HepG2 (cell line): ENCODE results near the gene TPRA1. TPM values are rescaled to one million over a fixed set of nuclear protein-coding genes. Genes with fewer than 3 reads are reported as not detected.
A peak's percentile ranks its signal among the peaks of the same experiment; 100 is the strongest.

Source experiments
- ARID2 ChIP-seq: sonication (generic); formaldehyde crosslinking; IDR thresholded peaks from 2 replicates; pipeline ENCODE4 v1.8.1; 2022; ENCODE audit warnings: mild to moderate bottlenecking, missing genetic modification reagents, borderline replicate concordance
- CBX5 ChIP-seq: sonication (generic); formaldehyde crosslinking; IDR thresholded peaks from 2 replicates; pipeline ENCODE4 v1.4.0; 2020; ENCODE audit warnings: missing genetic modification reagents, borderline replicate concordance
- CENPBD1 ChIP-seq: sonication (generic); formaldehyde crosslinking; IDR thresholded peaks from 2 replicates; pipeline ENCODE4 v1.8.0; 2022; ENCODE audit warnings: missing genetic modification reagents, low read depth, mild to moderate bottlenecking, borderline replicate concordance
- DNMT3B ChIP-seq: conservative IDR thresholded peaks from 2 replicates; pipeline ENCODE4 v1.6.1; 2016; ENCODE audit warnings: missing biosample characterization, control low read depth
- KDM2A ChIP-seq: sonication (generic); formaldehyde crosslinking; IDR thresholded peaks from 2 replicates; pipeline ENCODE4 v1.4.0; 2020; ENCODE audit warnings: low read depth, missing genetic modification reagents, borderline replicate concordance
- KDM3A ChIP-seq: IDR thresholded peaks from 2 replicates; pipeline ENCODE4 v1.6.1; 2018; ENCODE audit warnings: low read depth, missing compliant biosample characterization
- MIER3 ChIP-seq: IDR thresholded peaks from 2 replicates; pipeline ENCODE4 v1.6.1; 2016; ENCODE audit warnings: missing compliant biosample characterization, borderline replicate concordance
- NFYC ChIP-seq: IDR thresholded peaks from 2 replicates; pipeline ENCODE4 v1.6.1; 2016; ENCODE audit warnings: missing genetic modification reagents, missing compliant biosample characterization
- NR2C2 ChIP-seq: sonication (generic); formaldehyde crosslinking; IDR thresholded peaks from 2 replicates; pipeline ENCODE4 v1.4.0; 2020; ENCODE audit warnings: missing genetic modification reagents, mild to moderate bottlenecking, moderate library complexity, borderline replicate concordance
- RELA ChIP-seq: sonication (generic); formaldehyde crosslinking; IDR thresholded peaks from 2 replicates; pipeline ENCODE4 v1.4.0; 2020; ENCODE audit warnings: missing genetic modification reagents
- SRSF1 ChIP-seq: fragments of 200-400 bp; formaldehyde crosslinking; optimal IDR thresholded peaks from 2 replicates; pipeline ENCODE3; 2017; ENCODE audit warnings: mild to moderate bottlenecking, low read depth, low read length, moderate library complexity
- UBTF ChIP-seq: sonication (generic); formaldehyde crosslinking; IDR thresholded peaks from 2 replicates; pipeline ENCODE4 v1.4.0; 2020; ENCODE audit warnings: mild to moderate bottlenecking, missing genetic modification reagents
- XBP1 ChIP-seq: sonication (generic); formaldehyde crosslinking; IDR thresholded peaks from 2 replicates; pipeline ENCODE4 v1.5.0; 2020; ENCODE audit warnings: missing genetic modification reagents
- YY1 ChIP-seq: IDR thresholded peaks from 2 replicates; pipeline ENCODE4 v1.6.1; 2011; ENCODE audit warnings: low read length, low read depth, moderate library complexity, mild to moderate bottlenecking; ENCODE audit not compliant: insufficient read depth, insufficient replicate concordance
- ZBTB1 ChIP-seq: sonication (generic); formaldehyde crosslinking; IDR thresholded peaks from 2 replicates; pipeline ENCODE4 v1.4.0; 2020; ENCODE audit warnings: missing genetic modification reagents, borderline replicate concordance
- ZNF12 ChIP-seq: sonication (generic); formaldehyde crosslinking; IDR thresholded peaks from 2 replicates; pipeline ENCODE4 v1.5.0; 2020; ENCODE audit warnings: missing genetic modification reagents
- ZNF292 ChIP-seq: sonication (generic); formaldehyde crosslinking; IDR thresholded peaks from 2 replicates; pipeline ENCODE4 v1.8.1; 2022; ENCODE audit warnings: mild to moderate bottlenecking, low read depth, missing genetic modification reagents, borderline replicate concordance
- ZNF431 ChIP-seq: sonication (generic); formaldehyde crosslinking; IDR thresholded peaks from 2 replicates; pipeline ENCODE4 v1.9.0; 2022; ENCODE audit warnings: missing genetic modification reagents, low read depth, mild to moderate bottlenecking, borderline replicate concordance
- ZNF550 ChIP-seq: sonication (generic); formaldehyde crosslinking; IDR thresholded peaks from 2 replicates; pipeline ENCODE4 v1.4.0; 2020; ENCODE audit warnings: mild to moderate bottlenecking, missing genetic modification reagents, borderline replicate concordance
- ZSCAN25 ChIP-seq: sonication (generic); formaldehyde crosslinking; IDR thresholded peaks from 2 replicates; pipeline ENCODE4 v1.8.0; 2022; ENCODE audit warnings: mild to moderate bottlenecking, missing genetic modification reagents
- polyA plus RNA-seq, 8 experiments: library from polyadenylated mRNA; depleted of rRNA in 3 of 8; stranded (reverse) in 7 of 8; unstranded in 1 of 8; fragments of >200 nt; fragmentation: Illumina TruSeq in 4 of 8; extraction: Trizol in 4 of 8; gene quantifications; 2 replicates each; pipeline versions ENCODE4 v1.2.1 to v1.2.3, GENCODE V29; 2011 to 2016; ENCODE audit warnings: low read depth in 4 of 8, missing spikeins in 1 of 8, mixed read lengths in 1 of 8; ENCODE audit not compliant: insufficient read depth in 1 of 8
- total RNA-seq, 5 experiments: library from RNA; depleted of rRNA; stranded (reverse); fragments of >200 nt; fragmentation: Illumina TruSeq; extraction: Trizol; gene quantifications; 2 replicates each; pipeline ENCODE4 v1.2.3, GENCODE V29; 2016; ENCODE audit warnings: low read depth in 1 of 5
- TF ChIP-seq, protein P1 (sequence below): sonication (generic); formaldehyde crosslinking; IDR thresholded peaks from 2 replicates; pipeline ENCODE4 v1.5.1; 2020; ENCODE audit warnings: missing genetic modification reagents, mild to moderate bottlenecking, borderline replicate concordance
- TF ChIP-seq, protein P2 (sequence below): sonication (generic); formaldehyde crosslinking; IDR thresholded peaks from 2 replicates; pipeline ENCODE4 v1.5.0; 2020; ENCODE audit warnings: mild to moderate bottlenecking, low read depth, missing genetic modification reagents, borderline replicate concordance

TPRA1 gene
- total and polyA plus RNA-seq, 2 of the 13 experiments (the other 11 are each of a cell fraction or from before 2014, with no cell fraction given): 25.4 to 25.8 TPM

GRCh38 chr3:127547761-127548605 lies 42.5 kb downstream of the TPRA1 start (continued):
- TF ChIP-seq KDM3A (CRISPR knock-in tag) (no peak), XBP1 (CRISPR knock-in tag) (no peak), ZNF550 (CRISPR knock-in tag) (no peak), ARID2 (CRISPR knock-in tag) (no peak), KDM2A (CRISPR knock-in tag) (peak; percentile 43; the same call in 1 of the 2 replicates), UBTF (CRISPR knock-in tag) (0 out of 2 replicates have a peak, but pooled peaks have one; percentile 26), ZBTB1 (no peak), ZNF292 (CRISPR knock-in tag) (no peak), NR2C2 (CRISPR knock-in tag) (no peak), ZNF431 (no peak), MIER3 (CRISPR knock-in tag) (no peak), ZSCAN25 (CRISPR knock-in tag) (peak; percentile 76), ZNF12 (CRISPR knock-in tag) (no peak), RELA (CRISPR knock-in tag) (no peak), CENPBD1 (CRISPR knock-in tag) (no peak), CBX5 (CRISPR knock-in tag) (0 out of 2 replicates have a peak, but pooled peaks have one; percentile 10), DNMT3B (CRISPR knock-in tag) (no peak), YY1 (peak; percentile 77), SRSF1 (no peak), NFYC (CRISPR knock-in tag) (no peak)
- TF ChIP-seq, protein P1, sequence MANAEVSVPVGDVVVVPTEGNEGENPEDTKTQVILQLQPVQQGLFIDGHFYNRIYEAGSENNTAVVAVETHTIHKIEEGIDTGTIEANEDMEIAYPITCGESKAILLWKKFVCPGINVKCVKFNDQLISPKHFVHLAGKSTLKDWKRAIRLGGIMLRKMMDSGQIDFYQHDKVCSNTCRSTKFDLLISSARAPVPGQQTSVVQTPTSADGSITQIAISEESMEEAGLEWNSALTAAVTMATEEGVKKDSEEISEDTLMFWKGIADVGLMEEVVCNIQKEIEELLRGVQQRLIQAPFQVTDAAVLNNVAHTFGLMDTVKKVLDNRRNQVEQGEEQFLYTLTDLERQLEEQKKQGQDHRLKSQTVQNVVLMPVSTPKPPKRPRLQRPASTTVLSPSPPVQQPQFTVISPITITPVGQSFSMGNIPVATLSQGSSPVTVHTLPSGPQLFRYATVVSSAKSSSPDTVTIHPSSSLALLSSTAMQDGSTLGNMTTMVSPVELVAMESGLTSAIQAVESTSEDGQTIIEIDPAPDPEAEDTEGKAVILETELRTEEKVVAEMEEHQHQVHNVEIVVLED (CRISPR knock-in tag): no peak
- TF ChIP-seq, protein P2, sequence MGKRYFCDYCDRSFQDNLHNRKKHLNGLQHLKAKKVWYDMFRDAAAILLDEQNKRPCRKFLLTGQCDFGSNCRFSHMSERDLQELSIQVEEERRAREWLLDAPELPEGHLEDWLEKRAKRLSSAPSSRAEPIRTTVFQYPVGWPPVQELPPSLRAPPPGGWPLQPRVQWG (CRISPR knock-in tag): no peak
